ENCODE measurements around the gene LIPE. TPM values are rescaled to one million over a fixed set of nuclear protein-coding genes. Genes with fewer than 3 reads are reported as not detected.
"Not testable (repeated sequence)": the region's sequence is repeated elsewhere in the genome, so short reads cannot be mapped to it uniquely, and the experiment has no call there.

Gene LIPE
- 10 to 100 TPM; 24.8 to 25.1 TPM for total RNA-seq

- no peak within 1 kb of the TSS for H3K27ac Mint-ChIP-seq
- no peaks in the 10 kb centered on the region for H3K9me3 Mint-ChIP-seq
- DNase-seq, result no peak
- no peak within 1 kb of the TSS for H3K4me3 Mint-ChIP-seq
- H3K4me1 Mint-ChIP-seq, result peaks cover 13% of the 10 kb centered on the region
- peaks cover 4% of the 10 kb centered on the region for H3K36me3 Mint-ChIP-seq
- no peaks in the 10 kb centered on the region for H3K27me3 Mint-ChIP-seq
Observed at GRCh38 chr19:42427313-42427712, at the start of gene LIPE. TSS of gene LIPE (minus strand) at chr19:42427388. CDS start at chr19:42427149, 239 bp downstream.

- H3K4me3 Mint-ChIP-seq, result no peak overlapping the region
- DNase-seq, result no peak
- no peaks in the 10 kb centered on the region for H3K27me3 Mint-ChIP-seq
- H3K4me1 Mint-ChIP-seq, result no peaks in the 10 kb centered on the region
- H3K27ac Mint-ChIP-seq, result no peak overlapping the region
- no peaks in the 10 kb centered on the region for H3K9me3 Mint-ChIP-seq
- H3K36me3 Mint-ChIP-seq, result peaks cover 2% of the 10 kb centered on the region
Observed at GRCh38 chr19:42475366-42475765, 48.2 kb upstream of the LIPE start.

GRCh38 chr19:42474743-42475142 is 47.6 kb upstream of the LIPE start:
- no peak for DNase-seq
- no peaks in the 10 kb centered on the region for H3K9me3 Mint-ChIP-seq
- H3K4me1 Mint-ChIP-seq, result peaks cover 3% of the 10 kb centered on the region
- H3K4me3 Mint-ChIP-seq, result no peak overlapping the region
- H3K27ac Mint-ChIP-seq, result no peak overlapping the region
- peaks cover 2% of the 10 kb centered on the region for H3K36me3 Mint-ChIP-seq
- H3K27me3 Mint-ChIP-seq, result no peaks in the 10 kb centered on the region

GRCh38 chr19:42473686-42474085 is 46.5 kb upstream of the LIPE start:
- Mint-ChIP-seq H3K27ac (no peak overlapping the region), H3K27me3 (no peaks in the 10 kb centered on the region), H3K4me3 (no peak overlapping the region), H3K9me3 (no peaks in the 10 kb centered on the region), H3K36me3 (no peaks in the 10 kb centered on the region), H3K4me1 (peaks cover 9% of the 10 kb centered on the region)
- DNase-seq, result no peak

DNA sequence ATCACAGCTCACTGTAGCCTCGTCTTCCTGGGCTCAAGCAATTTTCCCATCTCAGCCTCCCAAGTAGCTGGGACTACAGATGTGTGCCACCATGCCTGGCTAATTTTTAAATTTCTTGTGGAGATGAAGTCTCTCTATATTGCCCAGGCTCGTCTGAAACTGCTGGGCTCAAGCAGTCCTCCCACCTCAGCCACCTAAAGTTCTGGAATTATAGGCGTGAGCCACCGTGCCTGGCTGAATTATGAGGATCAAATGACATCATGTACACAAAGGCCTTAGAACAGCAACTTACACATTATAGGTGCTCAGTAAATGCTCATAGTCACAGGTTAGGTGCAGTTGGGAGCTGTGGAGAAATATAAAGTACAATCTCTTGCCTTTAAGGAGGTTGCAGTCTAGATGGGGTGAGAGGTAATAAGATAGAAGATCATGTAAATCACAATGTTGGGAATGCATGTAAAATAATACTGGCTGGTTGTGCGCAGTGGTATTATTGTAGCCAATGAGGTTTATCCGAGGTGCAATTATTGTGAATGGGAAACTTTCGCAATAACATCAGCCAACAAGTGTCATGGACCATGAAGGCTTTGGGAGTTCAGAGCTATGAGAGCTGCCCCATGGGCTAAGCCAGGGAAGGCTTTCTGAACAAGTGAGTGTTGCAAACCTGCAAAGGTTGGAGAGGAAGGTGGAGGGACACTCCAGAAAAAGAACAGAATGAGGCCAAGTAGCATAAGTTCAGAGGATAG is 45.4 kb upstream of the LIPE start:
- Mint-ChIP-seq H3K4me3 (no peak overlapping the region), H3K9me3 (no peaks in the 10 kb centered on the region), H3K27me3 (peaks cover 5% of the 10 kb centered on the region), H3K36me3 (no peaks in the 10 kb centered on the region), H3K4me1 (peaks cover 16% of the 10 kb centered on the region), H3K27ac (no peak overlapping the region)
- no peak for DNase-seq

- Mint-ChIP-seq H3K27ac (no peak overlapping the region), H3K36me3 (no peaks in the 10 kb centered on the region), H3K9me3 (no peaks in the 10 kb centered on the region), H3K4me3 (no peak overlapping the region), H3K27me3 (peaks cover 5% of the 10 kb centered on the region), H3K4me1 (peaks cover 25% of the 10 kb centered on the region)
- DNase-seq, result no peak
Observed at GRCh38 chr19:42471554-42472249, 44.5 kb upstream of the LIPE start.

- H3K36me3 Mint-ChIP-seq, result no peaks in the 10 kb centered on the region
- peak; percentile 49 for DNase-seq
- no peak overlapping the region for H3K4me3 Mint-ChIP-seq
- peaks cover 34% of the 10 kb centered on the region for H3K4me1 Mint-ChIP-seq
- no peaks in the 10 kb centered on the region for H3K9me3 Mint-ChIP-seq
- peak overlapping the region; percentile 83 for H3K27ac Mint-ChIP-seq
- H3K27me3 Mint-ChIP-seq, result peaks cover 8% of the 10 kb centered on the region
Observed at GRCh38 chr19:42469311-42470235, 42.4 kb upstream of the LIPE start.

GRCh38 chr19:42468273-42468796 is 41.1 kb upstream of the LIPE start:
- no peaks in the 10 kb centered on the region for H3K36me3 Mint-ChIP-seq
- DNase-seq, result no peak
- no peaks in the 10 kb centered on the region for H3K9me3 Mint-ChIP-seq
- peaks cover 34% of the 10 kb centered on the region for H3K4me1 Mint-ChIP-seq
- peaks cover 8% of the 10 kb centered on the region for H3K27me3 Mint-ChIP-seq
- no peak overlapping the region for H3K27ac Mint-ChIP-seq
- no peak overlapping the region for H3K4me3 Mint-ChIP-seq

- no peak overlapping the region for H3K4me3 Mint-ChIP-seq
- no peak for DNase-seq
- H3K27ac Mint-ChIP-seq, result peak overlapping the region; percentile 52
Observed at GRCh38 chr19:42467183-42467760, 40.1 kb upstream of the LIPE start.

DNA sequence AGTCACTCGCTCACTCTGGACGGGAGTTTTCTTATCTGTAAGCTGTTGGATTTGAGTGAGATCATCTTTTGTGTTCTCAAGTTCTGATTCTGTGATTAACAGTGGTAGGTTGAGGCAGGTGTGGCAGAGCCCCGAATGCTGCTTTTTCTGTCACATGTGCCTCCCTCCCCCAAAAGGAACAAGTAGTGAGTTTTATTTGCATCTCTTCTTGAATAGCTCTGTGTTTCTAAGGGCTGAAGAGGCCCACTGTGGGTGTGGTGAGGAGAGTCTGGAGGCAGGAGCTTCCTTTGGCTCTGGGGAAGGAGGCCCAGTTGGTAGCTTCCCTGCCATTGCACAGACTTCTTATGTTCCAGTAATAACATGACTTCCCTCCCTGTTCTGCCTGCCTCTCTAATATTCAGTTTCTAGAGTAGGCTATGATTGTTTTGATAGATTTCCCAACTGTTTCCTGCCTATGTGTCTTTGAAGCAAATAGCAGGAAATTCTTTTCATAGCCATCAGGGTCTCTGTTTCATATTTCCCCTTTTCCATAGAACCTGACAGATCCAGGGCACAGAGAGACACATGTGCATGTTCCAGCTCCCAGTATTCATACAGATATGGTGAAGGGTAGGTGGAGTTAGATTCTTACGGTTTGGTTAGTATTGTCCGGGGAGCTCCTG is 39.5 kb upstream of the LIPE start:
- no peaks in the 10 kb centered on the region for H3K36me3 Mint-ChIP-seq
- H3K27ac Mint-ChIP-seq, result peak overlapping the region; percentile 52
- no peak overlapping the region for H3K4me3 Mint-ChIP-seq
- DNase-seq, result no peak
- H3K4me1 Mint-ChIP-seq, result peaks cover 34% of the 10 kb centered on the region
- peaks cover 8% of the 10 kb centered on the region for H3K27me3 Mint-ChIP-seq
- H3K9me3 Mint-ChIP-seq, result no peaks in the 10 kb centered on the region

More at GRCh38 chr19:42467183-42467760, 40.1 kb upstream of the LIPE start:
- Mint-ChIP-seq H3K9me3 (no peaks in the 10 kb centered on the region), H3K36me3 (no peaks in the 10 kb centered on the region), H3K4me1 (peaks cover 34% of the 10 kb centered on the region), H3K27me3 (peaks cover 8% of the 10 kb centered on the region)

- Mint-ChIP-seq H3K27me3 (peaks cover 8% of the 10 kb centered on the region), H3K4me3 (no peak overlapping the region), H3K36me3 (no peaks in the 10 kb centered on the region), H3K27ac (no peak overlapping the region), H3K9me3 (no peaks in the 10 kb centered on the region), H3K4me1 (peaks cover 34% of the 10 kb centered on the region)
- DNase-seq, result no peak
Observed at GRCh38 chr19:42465827-42466280, 38.7 kb upstream of the LIPE start.

GRCh38 chr19:42461700-42462324 is 34.6 kb upstream of the LIPE start:
- no peak for DNase-seq
- no peaks in the 10 kb centered on the region for H3K9me3 Mint-ChIP-seq
- no peaks in the 10 kb centered on the region for H3K36me3 Mint-ChIP-seq
- no peak overlapping the region for H3K27ac Mint-ChIP-seq
- H3K4me3 Mint-ChIP-seq, result no peak overlapping the region
- peaks cover 3% of the 10 kb centered on the region for H3K27me3 Mint-ChIP-seq
- H3K4me1 Mint-ChIP-seq, result peaks cover 13% of the 10 kb centered on the region

DNA sequence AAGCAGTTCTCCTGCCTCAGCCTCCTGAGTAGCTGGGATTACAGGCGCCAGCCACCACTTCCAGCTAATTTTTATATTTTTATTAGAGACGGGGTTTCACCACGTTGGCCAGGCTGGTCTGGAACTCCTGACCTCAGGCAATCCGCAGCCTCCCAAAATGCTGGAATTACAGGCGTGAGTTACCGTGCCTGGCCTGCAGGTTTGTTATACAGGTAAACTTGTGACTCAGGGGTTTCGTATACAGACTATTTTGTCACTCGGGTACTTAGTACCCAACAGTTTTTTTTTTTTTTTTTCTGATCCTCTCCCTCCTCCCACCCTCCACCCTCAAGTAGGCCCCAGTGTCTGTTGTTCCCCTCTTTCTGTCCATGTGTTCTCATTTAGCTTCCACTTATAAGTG is 34.0 kb upstream of the LIPE start:
- not testable (repeated sequence) for H3K4me1 Mint-ChIP-seq, DNase-seq, H3K27me3 Mint-ChIP-seq, H3K9me3 Mint-ChIP-seq, H3K36me3 Mint-ChIP-seq, H3K4me3 Mint-ChIP-seq, H3K27ac Mint-ChIP-seq

DNA sequence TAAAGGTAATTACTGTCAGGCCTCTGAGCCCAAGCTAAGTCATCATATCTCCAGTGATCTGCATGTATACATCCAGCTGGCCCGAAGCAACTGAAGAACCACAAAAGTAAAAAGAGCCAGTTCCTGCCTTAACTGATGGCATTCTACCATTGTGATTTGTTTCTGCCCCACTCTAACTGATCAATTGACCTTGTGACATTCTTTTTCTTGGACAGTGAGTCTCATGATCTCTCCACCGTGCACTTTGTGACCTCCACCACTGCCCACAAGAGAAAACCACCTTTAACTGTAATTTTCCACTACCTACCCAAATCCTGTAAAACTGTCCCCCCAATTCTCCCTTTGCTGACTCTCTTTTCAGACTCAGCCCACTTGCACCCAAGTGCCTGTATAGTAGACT is 32.7 kb upstream of the LIPE start:
- Mint-ChIP-seq H3K27ac (no peak overlapping the region), H3K36me3 (no peaks in the 10 kb centered on the region), H3K27me3 (no peaks in the 10 kb centered on the region), H3K4me3 (no peak overlapping the region), H3K4me1 (peaks cover 6% of the 10 kb centered on the region), H3K9me3 (no peaks in the 10 kb centered on the region)
- DNase-seq, result no peak
